Fibroblast of skin of right quadriceps (primary cell): ENCODE results near the gene UBE3B.
"Not testable (repeated sequence)": the region's sequence is repeated elsewhere in the genome, so short reads cannot be mapped to it uniquely, and the experiment has no call there.

Experiments used
- DNase-seq: peaks from one replicate; pipeline ENCODE4 v3.0.0-alpha.2; 2013

Gene UBE3B

GRCh38 chr12:109451400-109451799 lies 26.0 kb upstream of the UBE3B start:
- no peak for DNase-seq

GRCh38 chr12:109452489-109452888 lies 24.9 kb upstream of the UBE3B start:
- DNase-seq: no peak

GRCh38 chr12:109455706-109456105 lies 21.7 kb upstream of the UBE3B start:
- no peak for DNase-seq

- peak; percentile 52 for DNase-seq
These were observed 19.3 kb upstream of the UBE3B start for GRCh38 chr12:109458086-109458485.

GRCh38 chr12:109458771-109459208 lies 18.6 kb upstream of the UBE3B start:
- DNase-seq: peak; percentile 50

- no peak for DNase-seq
These were observed 18.2 kb upstream of the UBE3B start for GRCh38 chr12:109459247-109459646.

GRCh38 chr12:109460538-109460937 lies 16.9 kb upstream of the UBE3B start:
- DNase-seq: no peak

GRCh38 chr12:109461049-109461845 lies 16.2 kb upstream of the UBE3B start:
- no peak for DNase-seq

GRCh38 chr12:109461846-109462756 lies 15.3 kb upstream of the UBE3B start:
- DNase-seq: peak; percentile 99

GRCh38 chr12:109462868-109463692 lies 14.4 kb upstream of the UBE3B start:
- DNase-seq: peak; percentile 99

- peak; percentile 47 for DNase-seq
These were observed 13.7 kb upstream of the UBE3B start for GRCh38 chr12:109463756-109464155.

GRCh38 chr12:109464642-109465351 lies 12.6 kb upstream of the UBE3B start:
- peak; percentile 37 for DNase-seq

GRCh38 chr12:109466305-109466704 lies 11.1 kb upstream of the UBE3B start:
- no peak for DNase-seq

- no peak for DNase-seq
These were observed 10.6 kb upstream of the UBE3B start for GRCh38 chr12:109466821-109467220.

- DNase-seq: no peak
These were observed 9.3 kb upstream of the UBE3B start for GRCh38 chr12:109467978-109468676.

GRCh38 chr12:109469517-109469916 lies 7.9 kb upstream of the UBE3B start:
- no peak for DNase-seq

GRCh38 chr12:109473006-109473405 lies 4.4 kb upstream of the UBE3B start:
- no peak for DNase-seq

GRCh38 chr12:109473526-109474270 lies 3.7 kb upstream of the UBE3B start:
- not testable (repeated sequence) for DNase-seq

- DNase-seq: no peak
These were observed 2.3 kb upstream of the UBE3B start for GRCh38 chr12:109475121-109475520.

GRCh38 chr12:109475993-109476806 lies 1.2 kb upstream of the UBE3B start:
- no peak for DNase-seq
